Activated CD8-positive, alpha-beta T cell treated with anti-CD3 and anti-CD28 coated beads for 36 hours (primary cell): Measurements from ENCODE around the gene GRAMD1A. TPM values are rescaled to one million over a fixed set of nuclear protein-coding genes. Genes with fewer than 3 reads are reported as not detected.

Experiments used
- ATAC-seq: fragments of 200-7000 bp; cut with Tn5 transposase; one replicate; pipeline ENCODE4 v1.10.0; 2021; ENCODE audit warnings: mild to moderate bottlenecking, moderate library complexity
- CTCF ChIA-PET: fragments of 350-600 bp; sonication (Branson Sonifier 250); formaldehyde crosslinking; loops from one replicate; lab custom pipeline; 2021; ENCODE audit warnings: antibody characterized with exemption; lab: Charles Lee
- POLR2A ChIA-PET: fragments of 350-600 bp; sonication (Branson Sonifier 250); formaldehyde crosslinking; loops from one replicate; lab custom pipeline; 2021; ENCODE audit warnings: antibody characterized with exemption; lab: Charles Lee
- DNase-seq: peaks from one replicate; pipeline ENCODE4 v3.0.0-alpha.2; 2020
- H3K27ac Mint-ChIP-seq: one replicate; pipeline ENCODE4 v1.8.0; 2021; ENCODE audit warnings: mild to moderate bottlenecking, mixed read lengths
- H3K27me3 Mint-ChIP-seq: one replicate; pipeline ENCODE4 v1.8.0; 2021; ENCODE audit warnings: mixed read lengths
- H3K36me3 Mint-ChIP-seq: one replicate; pipeline ENCODE4 v1.8.0; 2021; ENCODE audit warnings: low read depth, mixed read lengths
- H3K4me1 Mint-ChIP-seq: one replicate; pipeline ENCODE4 v1.8.0; 2021; ENCODE audit warnings: low read depth, mixed read lengths
- H3K4me3 Mint-ChIP-seq: one replicate; pipeline ENCODE4 v1.8.0; 2021; ENCODE audit warnings: mild to moderate bottlenecking, moderate library complexity, mixed read lengths
- H3K9me3 Mint-ChIP-seq: one replicate; pipeline ENCODE4 v1.8.0; 2021; ENCODE audit warnings: mixed read lengths
- CTCF ChIP-seq: fragments of 200-600 bp; IDR thresholded peaks from one replicate; pipeline ENCODE4 v1.8.0; 2022; ENCODE audit warnings: antibody characterized with exemption, mild to moderate bottlenecking
- intact Hi-C: fragments of 100-400 bp; cut with micrococcal nuclease; formaldehyde crosslinking; loops from one replicate; pipeline ENCODE4 v1.10.0; 2022
- total RNA-seq, 2 experiments: library from RNA; stranded (reverse); gene quantifications; one replicate each; pipeline ENCODE4 v1.2.3, GENCODE V29; 2021

Gene GRAMD1A
- total RNA-seq, 2 experiments from 2014 or later = 128 to 134 TPM

- H3K4me3 Mint-ChIP-seq = no peak overlapping the region
- no peak for DNase-seq
- ChIA-PET CTCF (interaction anchor here (0.6 to 4.4 kb wide), 2 partner anchors 15 to 443 kb away, joined by 3 to 17 read pairs; no protein-coding TSS in a partner anchor), POLR2A (no interaction called here)
- H3K27ac Mint-ChIP-seq = no peak overlapping the region
- H3K4me1 Mint-ChIP-seq = no peaks in the 10 kb centered on the region
- no peaks in the 10 kb centered on the region for H3K9me3 Mint-ChIP-seq
- no peak for TF ChIP-seq CTCF
- no peak for ATAC-seq
- no peaks in the 10 kb centered on the region for H3K27me3 Mint-ChIP-seq
- H3K36me3 Mint-ChIP-seq = no peaks in the 10 kb centered on the region
- intact Hi-C loops = no loop called here
Observed at GRCh38 chr19:35051796-35052195, 51.7 kb downstream of the GRAMD1A start.

- no peaks in the 10 kb centered on the region for H3K36me3 Mint-ChIP-seq
- H3K27ac Mint-ChIP-seq = no peak overlapping the region
- CTCF ChIA-PET = interaction anchor here (4.4 to 4.5 kb wide), 2 partner anchors 8 to 14 kb away, joined by 17 to 40 read pairs; no protein-coding TSS in a partner anchor
- POLR2A ChIA-PET = no interaction called here
- no peak for DNase-seq
- intact Hi-C loops = no loop called here
- ATAC-seq = no peak
- no peaks in the 10 kb centered on the region for H3K9me3 Mint-ChIP-seq
- TF ChIP-seq CTCF = no peak
- H3K27me3 Mint-ChIP-seq = no peaks in the 10 kb centered on the region
- H3K4me1 Mint-ChIP-seq = no peaks in the 10 kb centered on the region
- no peak overlapping the region for H3K4me3 Mint-ChIP-seq
Observed at GRCh38 chr19:35052599-35053190, 52.6 kb downstream of the GRAMD1A start.

GRCh38 chr19:35053667-35054293 is 53.7 kb downstream of the GRAMD1A start:
- ChIA-PET CTCF (interaction anchor here (4.5 kb wide), 1 partner anchor 9 kb away, joined by 40 read pairs; no protein-coding TSS in a partner anchor), POLR2A (no interaction called here)
- Mint-ChIP-seq H3K36me3 (no peaks in the 10 kb centered on the region), H3K4me3 (no peak overlapping the region), H3K9me3 (no peaks in the 10 kb centered on the region), H3K27ac (no peak overlapping the region), H3K27me3 (no peaks in the 10 kb centered on the region), H3K4me1 (no peaks in the 10 kb centered on the region)
- intact Hi-C loops = no loop called here
- TF ChIP-seq CTCF = no peak
- no peak for DNase-seq
- ATAC-seq = no peak

- no peak overlapping the region for H3K4me3 Mint-ChIP-seq
- POLR2A ChIA-PET = no interaction called here
Observed at GRCh38 chr19:35054626-35055025, 54.5 kb downstream of the GRAMD1A start.

More at GRCh38 chr19:35054626-35055025, 54.5 kb downstream of the GRAMD1A start:
- Mint-ChIP-seq H3K27me3 (no peaks in the 10 kb centered on the region), H3K4me1 (no peaks in the 10 kb centered on the region), H3K36me3 (no peaks in the 10 kb centered on the region), H3K27ac (no peak overlapping the region), H3K9me3 (no peaks in the 10 kb centered on the region)
- no peak for DNase-seq
- no peak for ATAC-seq
- TF ChIP-seq CTCF = no peak
- intact Hi-C loops = no loop called here
- CTCF ChIA-PET = interaction anchor here (1.3 to 4.5 kb wide), 4 partner anchors 8 to 87 kb away, joined by 4 to 40 read pairs (median 14); no protein-coding TSS in a partner anchor
